A549 (cell line): ENCODE measurements around the gene SH3TC2. TPM values are rescaled to one million over a fixed set of nuclear protein-coding genes. Genes with fewer than 3 reads are reported as not detected.

Experiments used
- ATAC-seq, 2 experiments: fragments of 200-7000 bp in 1 of 2; fragments of >200 bp in 1 of 2; cut with Nextera tagmentation in 1 of 2; cut with Tn5 transposase in 1 of 2; 3 replicates each; pipeline versions ENCODE4 v1.8.0 to v1.9.1; 2018 to 2020; ENCODE audit warnings: mild to moderate bottlenecking in 1 of 2, moderate library complexity in 1 of 2
- CTCF ChIA-PET: fragments of 300-600 bp; sonication (Branson Sonifier 250); formaldehyde crosslinking; extraction: SDS; loops from one replicate; lab custom pipeline; 2021; ENCODE audit warnings: antibody characterized with exemption, inconsistent platforms; lab: Yijun Ruan, JAX
- POLR2A ChIA-PET: fragments of 350-600 bp; formaldehyde crosslinking; extraction: SDS; loops from one replicate; lab custom pipeline; 2021; ENCODE audit warnings: antibody characterized with exemption, inconsistent platforms; lab: Yijun Ruan, JAX
- DNase-seq, 2 experiments: peaks; one replicate each; pipeline versions ENCODE4 v3.0.0 to v3.0.0-alpha.2; 2011 to 2016; ENCODE audit warnings: low read depth in 1 of 2, low spot score in 1 of 2
- FAIRE-seq: peaks from 2 replicates; lab custom pipeline; 2011; peaks lifted over from hg19 to GRCh38; lab: Jason Lieb, UNC
- H3K27ac ChIP-seq, 2 experiments: fragments of >200 bp; sonication (Bioruptor Twin); formaldehyde crosslinking; 3 replicates each; pipeline ENCODE4 v1.5.1; 2016 to 2017
- H3K4me1 ChIP-seq: fragments of >200 bp; sonication (Bioruptor Twin); formaldehyde crosslinking; 3 replicates; pipeline ENCODE4 v1.6.1; 2016
- H3K4me2 ChIP-seq: fragments of >200 bp; sonication (Bioruptor Twin); formaldehyde crosslinking; 3 replicates; pipeline ENCODE4 v1.6.1; 2016
- H3K4me3 ChIP-seq: fragments of >200 bp; sonication (Bioruptor Twin); formaldehyde crosslinking; 3 replicates; pipeline ENCODE4 v1.5.1; 2016
- H3K9me3 ChIP-seq: fragments of >200 bp; sonication (Bioruptor Twin); formaldehyde crosslinking; 3 replicates; pipeline ENCODE4 v1.6.1; 2016
- BHLHE40 ChIP-seq: IDR thresholded peaks from 2 replicates; pipeline ENCODE4 v1.6.1; 2012; ENCODE audit warnings: low read depth, low read length, inconsistent platforms
- CHD4 ChIP-seq: fragments of 200-600 bp; sonication (generic); IDR thresholded peaks from 2 replicates; pipeline ENCODE4 v1.6.1; 2016; ENCODE audit warnings: antibody characterized with exemption, mild to moderate bottlenecking, borderline replicate concordance
- EHMT2 ChIP-seq: fragments of 200-600 bp; sonication (generic); IDR thresholded peaks from 2 replicates; pipeline ENCODE4 v1.6.1; 2016; ENCODE audit warnings: antibody characterized with exemption, low read depth, mild to moderate bottlenecking, moderate library complexity
- FOSB ChIP-seq: fragments of 250-450 bp; sonication (Bioruptor Pico); IDR thresholded peaks from 2 replicates; pipeline ENCODE4 v1.5.0; 2020; ENCODE audit warnings: mild to moderate bottlenecking, moderate library complexity
- FOXS1 ChIP-seq: fragments of 250-450 bp; sonication (Bioruptor Pico); IDR thresholded peaks from 2 replicates; pipeline ENCODE4 v1.5.0; 2020; ENCODE audit warnings: mild to moderate bottlenecking, moderate library complexity
- GATA3 ChIP-seq: IDR thresholded peaks from 2 replicates; pipeline ENCODE4 v1.6.1; 2012; ENCODE audit warnings: borderline replicate concordance
- HEYL ChIP-seq: fragments of 250-450 bp; sonication (Bioruptor Pico); IDR thresholded peaks from 2 replicates; pipeline ENCODE4 v1.8.0; 2021; ENCODE audit warnings: mild to moderate bottlenecking, moderate library complexity
- JUNB ChIP-seq: fragments of >200 bp; sonication (Bioruptor Twin); formaldehyde crosslinking; IDR thresholded peaks from 2 replicates; pipeline ENCODE4 v1.6.1; 2016
- MAFK ChIP-seq: fragments of 450-650 bp; IDR thresholded peaks from 2 replicates; pipeline ENCODE4 v1.6.1; 2014; ENCODE audit not compliant: partially characterized antibody
- PHF8 ChIP-seq: fragments of 200-600 bp; sonication (generic); IDR thresholded peaks from 2 replicates; pipeline ENCODE4 v1.6.1; 2016; ENCODE audit warnings: low read depth, mild to moderate bottlenecking, antibody characterized with exemption, moderate library complexity, borderline replicate concordance
- POLR2A ChIP-seq: IDR thresholded peaks from 2 replicates; pipeline ENCODE4 v1.6.1; 2012; ENCODE audit warnings: mild to moderate bottlenecking, low read length
- RAD21 ChIP-seq, 2 experiments: fragments of >200 bp in 1 of 2; sonication (Bioruptor Twin) in 1 of 2; formaldehyde crosslinking in 1 of 2; IDR thresholded peaks in 1 of 2; conservative IDR thresholded peaks in 1 of 2; 2 replicates in 1 of 2; 3 replicates in 1 of 2; pipeline ENCODE4 v1.6.1; 2012 to 2018; ENCODE audit warnings: inconsistent platforms in 1 of 2
- RARB ChIP-seq: fragments of 250-450 bp; sonication (Bioruptor Pico); IDR thresholded peaks from 2 replicates; pipeline ENCODE4 v1.8.0; 2021; ENCODE audit warnings: mild to moderate bottlenecking, moderate library complexity
- RFX5 ChIP-seq: fragments of 450-650 bp; IDR thresholded peaks from 2 replicates; pipeline ENCODE4 v1.7.1; 2014; ENCODE audit warnings: antibody characterized with exemption, mild to moderate bottlenecking, moderate library complexity
- RNF2 ChIP-seq: fragments of 200-600 bp; sonication (generic); IDR thresholded peaks from 2 replicates; pipeline ENCODE4 v1.6.1; 2016; ENCODE audit warnings: low read depth, mild to moderate bottlenecking, antibody characterized with exemption, moderate library complexity, borderline replicate concordance
- TFCP2L1 ChIP-seq: fragments of 250-450 bp; sonication (Bioruptor Pico); IDR thresholded peaks from 2 replicates; pipeline ENCODE4 v1.5.0; 2021; ENCODE audit warnings: mild to moderate bottlenecking
- TP53 ChIP-seq: fragments of 250-450 bp; sonication (Bioruptor Pico); IDR thresholded peaks from 2 replicates; pipeline ENCODE4 v1.5.0; 2021; ENCODE audit warnings: mild to moderate bottlenecking, moderate library complexity
- ZFP36 ChIP-seq: fragments of 450-650 bp; IDR thresholded peaks from 2 replicates; pipeline ENCODE4 v1.6.1; 2014; ENCODE audit warnings: borderline replicate concordance; ENCODE audit not compliant: partially characterized antibody
- WGBS: methylation state at CpG from one replicate; pipeline ENCODE4 v1.1.6; 2017; ENCODE audit errors: missing lambda C conversion rate; 5-methylcytosine and 5-hydroxymethylcytosine counted together
- polyA plus RNA-seq, 4 experiments: library from polyadenylated mRNA; depleted of rRNA in 3 of 4; stranded (reverse); fragments of >200 nt; fragmentation: RNase III in 1 of 4; extraction: RNeasy Plus Mini Kit Qiagen cat#74134 plus additional on column Dnase treatment in 1 of 4; gene quantifications; 2 replicates in 3 of 4; 3 replicates in 1 of 4; pipeline ENCODE4 v1.2.3, GENCODE V29; 2011 to 2017
- TF ChIP-seq, protein P1 (sequence below): fragments of 200-600 bp; sonication (generic); IDR thresholded peaks from 2 replicates; pipeline ENCODE4 v1.6.1; 2016; ENCODE audit warnings: antibody characterized with exemption, mild to moderate bottlenecking, moderate library complexity
- TF ChIP-seq, protein P2 (sequence below): fragments of >200 bp; sonication (Bioruptor Twin); formaldehyde crosslinking; IDR thresholded peaks from 2 replicates; pipeline ENCODE4 v1.6.1; 2016
- TF ChIP-seq, protein P3 (sequence below): IDR thresholded peaks from 2 replicates; pipeline ENCODE4 v1.6.1; 2012
- TF ChIP-seq, protein P4 (sequence below): fragments of 450-650 bp; IDR thresholded peaks from 2 replicates; pipeline ENCODE4 v1.6.1; 2014; ENCODE audit warnings: antibody characterized with exemption

Gene SH3TC2
- polyA plus RNA-seq, 2 of the 4 experiments (the other 2 are of a cell fraction): 0.06 to 0.34 TPM

DNA sequence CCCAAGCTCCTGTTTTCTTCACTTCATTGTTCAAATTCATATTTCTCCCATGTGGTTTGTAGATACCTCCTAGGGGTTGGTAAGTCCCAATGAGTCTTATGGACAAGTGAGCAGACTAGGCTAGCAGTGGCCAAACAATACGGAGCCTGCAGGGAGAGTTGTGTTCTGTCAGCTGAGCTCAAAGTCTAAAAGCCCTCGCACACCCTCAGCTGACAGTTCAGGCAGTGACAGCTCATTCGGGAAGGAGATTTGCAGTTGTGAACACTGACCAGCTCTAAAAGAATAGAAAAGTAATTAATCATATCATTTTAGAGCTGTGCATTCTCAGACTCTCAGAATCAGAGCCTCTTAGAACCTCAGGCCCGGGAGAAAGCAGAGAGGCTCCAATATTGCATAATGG, 95.1 kb downstream of the SH3TC2 start (continued):
- TF ChIP-seq FOSB (no peak), BHLHE40 (no peak), MAFK (no peak), ZFP36 (no peak), RAD21 (conservative IDR thresholded peaks at IDR 0.05 in 1 of 2, IDR thresholded peaks at IDR 0.05 in 1 of 2) (no peak), PHF8 (no peak), HEYL (CRISPR knock-in tag) (no peak)
- TF ChIP-seq, protein P1, sequence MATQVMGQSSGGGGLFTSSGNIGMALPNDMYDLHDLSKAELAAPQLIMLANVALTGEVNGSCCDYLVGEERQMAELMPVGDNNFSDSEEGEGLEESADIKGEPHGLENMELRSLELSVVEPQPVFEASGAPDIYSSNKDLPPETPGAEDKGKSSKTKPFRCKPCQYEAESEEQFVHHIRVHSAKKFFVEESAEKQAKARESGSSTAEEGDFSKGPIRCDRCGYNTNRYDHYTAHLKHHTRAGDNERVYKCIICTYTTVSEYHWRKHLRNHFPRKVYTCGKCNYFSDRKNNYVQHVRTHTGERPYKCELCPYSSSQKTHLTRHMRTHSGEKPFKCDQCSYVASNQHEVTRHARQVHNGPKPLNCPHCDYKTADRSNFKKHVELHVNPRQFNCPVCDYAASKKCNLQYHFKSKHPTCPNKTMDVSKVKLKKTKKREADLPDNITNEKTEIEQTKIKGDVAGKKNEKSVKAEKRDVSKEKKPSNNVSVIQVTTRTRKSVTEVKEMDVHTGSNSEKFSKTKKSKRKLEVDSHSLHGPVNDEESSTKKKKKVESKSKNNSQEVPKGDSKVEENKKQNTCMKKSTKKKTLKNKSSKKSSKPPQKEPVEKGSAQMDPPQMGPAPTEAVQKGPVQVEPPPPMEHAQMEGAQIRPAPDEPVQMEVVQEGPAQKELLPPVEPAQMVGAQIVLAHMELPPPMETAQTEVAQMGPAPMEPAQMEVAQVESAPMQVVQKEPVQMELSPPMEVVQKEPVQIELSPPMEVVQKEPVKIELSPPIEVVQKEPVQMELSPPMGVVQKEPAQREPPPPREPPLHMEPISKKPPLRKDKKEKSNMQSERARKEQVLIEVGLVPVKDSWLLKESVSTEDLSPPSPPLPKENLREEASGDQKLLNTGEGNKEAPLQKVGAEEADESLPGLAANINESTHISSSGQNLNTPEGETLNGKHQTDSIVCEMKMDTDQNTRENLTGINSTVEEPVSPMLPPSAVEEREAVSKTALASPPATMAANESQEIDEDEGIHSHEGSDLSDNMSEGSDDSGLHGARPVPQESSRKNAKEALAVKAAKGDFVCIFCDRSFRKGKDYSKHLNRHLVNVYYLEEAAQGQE: no peak
- TF ChIP-seq, protein P2, sequence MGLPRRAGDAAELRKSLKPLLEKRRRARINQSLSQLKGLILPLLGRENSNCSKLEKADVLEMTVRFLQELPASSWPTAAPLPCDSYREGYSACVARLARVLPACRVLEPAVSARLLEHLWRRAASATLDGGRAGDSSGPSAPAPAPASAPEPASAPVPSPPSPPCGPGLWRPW: no peak

DNA sequence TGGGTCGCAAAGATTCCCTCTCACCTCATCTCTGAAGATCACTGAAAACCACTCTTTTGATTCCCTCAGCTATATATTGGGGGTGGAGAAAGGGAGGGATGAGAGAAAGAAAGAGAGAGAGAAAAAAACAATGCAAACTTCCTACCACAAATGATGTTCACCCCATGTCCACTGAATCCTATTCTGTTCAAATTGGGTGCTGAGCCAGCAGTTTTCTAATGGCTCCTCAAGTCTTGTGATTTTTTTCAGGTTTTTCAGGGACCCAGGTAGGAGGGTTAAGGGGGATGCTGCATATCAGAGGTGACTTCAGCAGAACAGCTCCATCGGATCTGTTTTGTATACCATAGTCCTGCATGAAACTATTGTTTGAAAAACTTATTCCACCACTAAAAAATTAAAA, 95.9 kb downstream of the SH3TC2 start:
- Histone ChIP-seq H3K4me2 (no peak overlapping the region), H3K27ac (peak overlapping the region; percentile 14 to 67; a peak in 4 of 6 replicates), H3K4me1 (peaks cover 15% of the 10 kb centered on the region), H3K9me3 (no peaks in the 10 kb centered on the region), H3K4me3 (no peak overlapping the region)
- TF ChIP-seq MAFK (peak; percentile 92), CHD4 (no peak)
- ATAC-seq (no peak), DNase-seq (no peak), FAIRE-seq (no peak)
- 94% methylated on average over 2 of the region's 2 CpGs for WGBS
- POLR2A ChIA-PET: no interaction called here
- CTCF ChIA-PET: interaction anchor here (0.7 to 2.7 kb wide), 8 partner anchors 9 to 236 kb away, joined by 3 to 15 read pairs (median 4); no protein-coding TSS in a partner anchor

DNA sequence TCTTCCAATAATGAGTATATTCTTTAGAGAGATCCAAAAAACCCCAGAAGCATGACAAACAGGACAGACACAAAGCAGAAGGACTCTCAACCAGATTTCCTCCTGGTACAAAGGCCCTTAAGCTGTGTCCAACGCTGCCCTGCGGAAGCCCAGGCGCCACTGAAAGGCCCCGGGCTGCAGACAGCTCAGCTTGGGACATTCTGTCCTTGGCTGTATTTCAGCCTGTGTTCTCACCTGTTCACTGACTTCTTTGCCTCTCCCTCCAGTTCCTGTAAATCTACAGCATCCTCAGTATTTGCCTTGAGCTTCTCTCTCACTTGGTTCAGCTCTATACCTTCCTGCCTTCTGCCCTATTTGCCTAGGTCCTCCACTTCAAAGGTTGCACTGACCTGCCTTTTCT, 96.5 kb downstream of the SH3TC2 start:
- Histone ChIP-seq H3K4me1 (peaks cover 15% of the 10 kb centered on the region), H3K9me3 (no peaks in the 10 kb centered on the region), H3K4me3 (no peak overlapping the region), H3K4me2 (peak overlapping the region; percentile 54), H3K27ac (peak overlapping the region; percentile 53 to 67; a peak in 5 of 6 replicates)
- DNase-seq (no peak), ATAC-seq (peak; percentile 12 to 19; a peak in 3 of 6 replicates)
- POLR2A ChIA-PET: no interaction called here
- WGBS: 93% methylated on average over 4 of the region's 4 CpGs
- no peak for TF ChIP-seq GATA3
- TF ChIP-seq POLR2A: no peak
- TF ChIP-seq, protein P2: no peak
- no peak for TF ChIP-seq TP53
- TF ChIP-seq PHF8: no peak
- no peak for TF ChIP-seq FOSB
- no peak for TF ChIP-seq TFCP2L1 (CRISPR knock-in tag)
- TF ChIP-seq FOXS1 (CRISPR knock-in tag): no peak
- TF ChIP-seq, protein P3, sequence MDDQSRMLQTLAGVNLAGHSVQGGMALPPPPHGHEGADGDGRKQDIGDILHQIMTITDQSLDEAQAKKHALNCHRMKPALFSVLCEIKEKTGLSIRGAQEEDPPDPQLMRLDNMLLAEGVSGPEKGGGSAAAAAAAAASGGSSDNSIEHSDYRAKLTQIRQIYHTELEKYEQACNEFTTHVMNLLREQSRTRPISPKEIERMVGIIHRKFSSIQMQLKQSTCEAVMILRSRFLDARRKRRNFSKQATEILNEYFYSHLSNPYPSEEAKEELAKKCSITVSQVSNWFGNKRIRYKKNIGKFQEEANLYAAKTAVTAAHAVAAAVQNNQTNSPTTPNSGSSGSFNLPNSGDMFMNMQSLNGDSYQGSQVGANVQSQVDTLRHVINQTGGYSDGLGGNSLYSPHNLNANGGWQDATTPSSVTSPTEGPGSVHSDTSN: no peak
- no peak for TF ChIP-seq ZFP36
- TF ChIP-seq EHMT2: no peak
- TF ChIP-seq RARB (CRISPR knock-in tag): no peak
- TF ChIP-seq JUNB: no peak
- TF ChIP-seq RFX5: no peak
- TF ChIP-seq RNF2: no peak
- TF ChIP-seq, protein P4, sequence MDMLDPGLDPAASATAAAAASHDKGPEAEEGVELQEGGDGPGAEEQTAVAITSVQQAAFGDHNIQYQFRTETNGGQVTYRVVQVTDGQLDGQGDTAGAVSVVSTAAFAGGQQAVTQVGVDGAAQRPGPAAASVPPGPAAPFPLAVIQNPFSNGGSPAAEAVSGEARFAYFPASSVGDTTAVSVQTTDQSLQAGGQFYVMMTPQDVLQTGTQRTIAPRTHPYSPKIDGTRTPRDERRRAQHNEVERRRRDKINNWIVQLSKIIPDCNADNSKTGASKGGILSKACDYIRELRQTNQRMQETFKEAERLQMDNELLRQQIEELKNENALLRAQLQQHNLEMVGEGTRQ: no peak
- TF ChIP-seq, all 56 proteins: peak for 0
- no peak for FAIRE-seq
- CTCF ChIA-PET: interaction anchor here (0.7 to 2.7 kb wide), 7 partner anchors 9 to 235 kb away, joined by 3 to 15 read pairs (median 4); no protein-coding TSS in a partner anchor
